ENCODE results near the gene OTUD3.
A peak's percentile ranks its signal among the peaks of the same experiment; 100 is the strongest.
"Not testable (repeated sequence)": the region's sequence is repeated elsewhere in the genome, so short reads cannot be mapped to it uniquely, and the experiment has no call there.

Gene OTUD3, protein sequence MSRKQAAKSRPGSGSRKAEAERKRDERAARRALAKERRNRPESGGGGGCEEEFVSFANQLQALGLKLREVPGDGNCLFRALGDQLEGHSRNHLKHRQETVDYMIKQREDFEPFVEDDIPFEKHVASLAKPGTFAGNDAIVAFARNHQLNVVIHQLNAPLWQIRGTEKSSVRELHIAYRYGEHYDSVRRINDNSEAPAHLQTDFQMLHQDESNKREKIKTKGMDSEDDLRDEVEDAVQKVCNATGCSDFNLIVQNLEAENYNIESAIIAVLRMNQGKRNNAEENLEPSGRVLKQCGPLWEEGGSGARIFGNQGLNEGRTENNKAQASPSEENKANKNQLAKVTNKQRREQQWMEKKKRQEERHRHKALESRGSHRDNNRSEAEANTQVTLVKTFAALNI

DNA sequence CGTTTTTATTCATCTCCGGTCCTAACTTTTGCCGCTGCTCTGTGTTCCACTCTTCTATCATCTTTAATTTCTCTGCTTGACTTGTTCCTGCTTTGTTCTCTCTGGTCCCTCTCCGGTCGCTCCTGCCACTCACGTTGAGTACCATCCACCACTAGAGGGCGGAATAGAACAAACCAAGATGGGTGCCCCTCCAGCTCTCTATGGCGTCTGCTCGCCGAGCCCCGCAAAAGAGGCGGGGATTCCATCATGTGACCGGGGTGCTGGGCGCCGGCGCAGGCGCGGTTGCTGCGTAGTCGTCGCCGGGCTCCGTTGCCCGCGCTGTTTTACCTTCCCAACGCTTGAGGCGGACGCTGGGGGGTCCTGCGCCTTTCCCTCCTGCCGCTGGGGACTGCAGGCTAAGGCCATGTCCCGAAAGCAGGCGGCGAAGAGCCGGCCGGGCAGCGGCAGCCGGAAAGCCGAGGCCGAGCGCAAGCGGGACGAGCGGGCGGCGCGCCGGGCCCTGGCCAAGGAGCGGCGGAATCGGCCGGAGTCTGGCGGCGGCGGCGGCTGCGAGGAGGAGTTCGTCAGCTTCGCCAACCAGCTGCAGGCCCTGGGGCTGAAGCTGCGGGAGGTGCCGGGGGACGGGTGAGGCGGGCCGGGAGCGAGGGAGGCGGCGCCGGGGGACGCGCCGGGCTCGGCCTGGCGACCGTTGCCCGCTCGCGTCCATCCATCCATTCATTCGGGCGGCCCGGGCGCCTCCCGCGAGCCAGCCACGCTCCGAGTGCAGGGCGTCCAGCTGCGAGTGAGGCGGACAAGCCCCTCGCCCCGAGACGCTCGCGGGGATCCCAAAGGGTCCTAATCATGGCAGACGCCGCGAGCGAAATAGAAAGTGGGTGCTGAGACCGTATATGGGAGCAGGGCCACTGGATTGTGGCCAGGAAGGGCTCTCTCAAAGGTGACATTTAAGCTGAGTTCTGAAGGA lies at the start of gene OTUD3:
Gene OTUD3, plus strand, starts transcription at position 285 of the 961 bp plus-strand sequence. Its CDS starts 119 bp downstream, at position 404.
- Mint-ChIP-seq H3K4me1 (peaks cover 31% of the 10 kb centered on the region), H3K27ac (peak within 1 kb of the TSS; percentile 70), H3K36me3 (no peaks in the 10 kb centered on the region), H3K4me3 (peak within 1 kb of the TSS; percentile 84), H3K9me3 (no peaks in the 10 kb centered on the region)
- DNase-seq (ENCODE audit: low spot score in 2 of 2) (peak; percentile 87 to 97), ATAC-seq (peak; percentile 97)

DNA sequence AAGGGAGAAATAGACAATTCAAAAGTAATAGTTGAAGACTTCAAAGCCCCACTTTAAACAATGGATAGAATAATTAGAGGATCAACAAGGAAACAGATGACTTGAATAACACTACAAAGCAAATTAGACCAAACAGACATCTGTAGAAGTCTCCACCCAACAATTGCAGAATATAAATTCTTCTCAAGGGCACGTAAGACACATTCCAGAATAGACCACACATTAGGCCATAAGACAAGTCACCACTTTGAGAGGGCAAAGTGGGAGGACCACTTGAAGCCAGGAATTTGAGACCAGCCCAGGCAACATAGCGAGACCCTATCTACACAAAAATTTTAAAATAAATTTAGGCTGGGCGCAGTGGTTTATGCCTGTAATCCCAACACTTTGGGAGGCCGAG lies 46.6 kb upstream of the OTUD3 start:
- no peaks in the 10 kb centered on the region for H3K4me1 Mint-ChIP-seq
- no peak overlapping the region for H3K4me3 Mint-ChIP-seq
- no peaks in the 10 kb centered on the region for H3K9me3 Mint-ChIP-seq
- no peaks in the 10 kb centered on the region for H3K36me3 Mint-ChIP-seq
- no peak for DNase-seq (ENCODE audit: low spot score in 2 of 2)
- H3K27ac Mint-ChIP-seq = no peak overlapping the region
- ATAC-seq = no peak

DNA sequence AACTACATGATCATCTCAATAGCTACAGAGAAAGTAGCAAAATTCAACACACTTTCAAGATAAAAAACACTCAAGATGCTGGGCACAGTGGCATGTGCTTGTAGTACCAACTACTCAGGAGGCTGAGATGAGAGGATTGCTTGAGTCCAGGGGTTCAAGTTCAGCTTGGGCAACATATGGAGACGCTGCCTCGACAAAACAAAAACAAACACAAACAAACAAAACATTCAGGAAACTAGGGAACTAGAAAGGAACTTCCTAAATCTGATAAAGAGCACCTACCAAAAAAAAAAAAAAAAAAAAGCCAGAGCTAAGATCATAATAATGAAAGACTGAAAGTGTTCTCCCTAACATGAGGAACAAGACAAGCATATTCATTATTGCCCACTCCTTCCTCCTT lies 44.3 kb upstream of the OTUD3 start:
- ATAC-seq (no peak), DNase-seq (ENCODE audit: low spot score in 2 of 2) (no peak)
- Mint-ChIP-seq H3K4me3 (no peak overlapping the region), H3K27ac (no peak overlapping the region), H3K36me3 (no peaks in the 10 kb centered on the region), H3K4me1 (no peaks in the 10 kb centered on the region), H3K9me3 (no peaks in the 10 kb centered on the region)

DNA sequence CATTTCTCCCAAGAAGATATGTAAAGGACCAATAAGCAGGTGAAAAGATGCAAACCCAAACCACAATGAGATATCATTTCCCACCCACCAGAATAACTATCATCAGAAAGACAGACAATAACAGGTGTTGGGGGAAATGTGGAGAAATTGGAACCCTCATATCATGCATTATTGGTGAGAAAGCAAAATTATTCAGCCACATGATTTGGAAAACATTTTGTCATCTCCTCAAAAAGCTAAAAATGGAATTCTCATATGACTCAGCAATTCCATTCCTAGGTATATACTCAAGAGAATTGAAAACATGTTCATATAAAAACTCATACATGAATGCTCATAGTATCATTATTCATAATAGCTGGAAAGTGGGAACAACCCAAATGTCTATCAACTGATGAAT lies 42.0 kb upstream of the OTUD3 start:
- Mint-ChIP-seq H3K4me1 (no peaks in the 10 kb centered on the region), H3K36me3 (no peaks in the 10 kb centered on the region), H3K27ac (no peak overlapping the region), H3K4me3 (no peak overlapping the region), H3K9me3 (no peaks in the 10 kb centered on the region)
- ATAC-seq = no peak
- DNase-seq (ENCODE audit: low spot score in 2 of 2) = no peak

DNA sequence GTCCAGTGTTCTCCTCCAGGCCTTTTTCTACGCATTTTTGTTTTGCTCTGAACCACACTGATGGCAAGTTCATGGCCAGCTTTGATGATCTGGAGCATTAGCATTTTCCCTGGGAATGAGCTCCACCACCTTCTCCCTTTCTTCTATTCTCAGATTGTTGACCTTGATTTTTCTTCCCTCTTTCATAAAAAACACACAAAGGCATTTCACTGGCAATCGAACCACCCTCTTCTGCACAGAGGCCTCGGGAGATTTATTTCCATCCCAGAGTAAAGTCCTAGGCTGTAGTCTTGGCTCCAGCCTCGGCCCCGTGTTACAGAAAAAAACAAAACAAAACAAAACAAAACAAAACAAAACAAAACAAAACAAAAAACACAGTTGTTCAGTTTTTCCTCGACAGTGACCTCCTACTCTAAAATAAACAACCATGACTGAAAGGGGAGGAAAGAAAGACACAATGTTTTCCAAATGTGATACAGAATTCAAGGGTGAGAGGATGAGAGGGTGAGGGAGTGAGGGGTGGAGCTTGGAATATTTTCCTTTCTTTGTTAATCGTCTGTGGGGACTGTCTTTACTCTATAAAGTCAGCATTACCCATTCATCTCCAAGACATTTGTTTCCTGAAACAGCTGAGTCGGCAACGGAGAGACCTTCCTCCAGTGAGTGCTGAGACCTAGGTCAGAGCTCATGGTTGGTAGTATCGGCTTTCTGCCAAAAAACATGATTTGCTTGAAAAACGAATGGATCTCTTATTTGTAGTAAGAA lies 37.3 kb upstream of the OTUD3 start:
- DNase-seq (ENCODE audit: low spot score in 2 of 2) (no peak), ATAC-seq (no peak)
- Mint-ChIP-seq H3K36me3 (no peaks in the 10 kb centered on the region), H3K4me1 (no peaks in the 10 kb centered on the region), H3K9me3 (no peaks in the 10 kb centered on the region), H3K27ac (no peak overlapping the region), H3K4me3 (no peak overlapping the region)

DNA sequence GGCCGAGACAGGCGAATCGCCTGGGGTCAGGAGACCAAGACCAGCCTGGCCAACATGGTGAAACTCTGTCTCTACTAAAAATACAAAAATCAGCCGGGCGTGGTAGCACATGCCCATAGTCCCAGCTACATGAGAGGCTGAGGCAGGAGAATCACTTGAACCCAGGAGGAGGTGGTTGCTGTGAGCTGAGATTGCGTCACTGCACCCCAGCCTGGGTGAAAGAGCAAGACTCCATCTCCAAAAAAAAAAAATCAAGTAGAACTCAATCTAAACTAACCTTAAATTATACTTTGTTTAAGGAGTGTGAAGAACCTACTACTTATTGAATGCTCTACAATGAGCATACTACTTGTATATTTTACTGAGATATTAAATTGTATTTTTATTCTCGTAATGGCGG lies 36.6 kb upstream of the OTUD3 start:
- Mint-ChIP-seq H3K4me1 (no peaks in the 10 kb centered on the region), H3K4me3 (no peak overlapping the region), H3K36me3 (no peaks in the 10 kb centered on the region), H3K27ac (no peak overlapping the region), H3K9me3 (no peaks in the 10 kb centered on the region)
- DNase-seq (ENCODE audit: low spot score in 2 of 2) = no peak
- no peak for ATAC-seq

DNA sequence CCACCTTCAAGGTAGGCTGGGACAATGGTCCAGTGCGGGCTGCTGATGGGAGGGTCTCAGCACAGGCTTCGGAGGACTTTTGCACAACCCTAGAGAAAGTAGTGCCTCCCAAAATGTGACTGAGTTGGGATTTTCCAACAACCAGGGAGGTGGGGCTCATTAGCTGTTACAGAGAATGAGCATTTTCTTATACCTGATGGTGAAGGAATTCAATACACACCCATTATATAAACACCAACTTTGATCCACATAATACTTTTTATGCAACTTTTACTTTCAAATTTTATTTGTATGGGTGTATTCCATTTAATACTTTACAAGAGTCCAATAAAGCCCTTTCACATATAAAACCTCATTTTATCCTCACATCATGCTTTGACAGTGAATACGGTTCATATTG lies 35.9 kb upstream of the OTUD3 start:
- H3K27ac Mint-ChIP-seq = no peak overlapping the region
- ATAC-seq (no peak), DNase-seq (ENCODE audit: low spot score in 2 of 2) (no peak)
- H3K9me3 Mint-ChIP-seq = no peaks in the 10 kb centered on the region
- H3K4me3 Mint-ChIP-seq = no peak overlapping the region
- H3K36me3 Mint-ChIP-seq = no peaks in the 10 kb centered on the region
- H3K4me1 Mint-ChIP-seq = no peaks in the 10 kb centered on the region

DNA sequence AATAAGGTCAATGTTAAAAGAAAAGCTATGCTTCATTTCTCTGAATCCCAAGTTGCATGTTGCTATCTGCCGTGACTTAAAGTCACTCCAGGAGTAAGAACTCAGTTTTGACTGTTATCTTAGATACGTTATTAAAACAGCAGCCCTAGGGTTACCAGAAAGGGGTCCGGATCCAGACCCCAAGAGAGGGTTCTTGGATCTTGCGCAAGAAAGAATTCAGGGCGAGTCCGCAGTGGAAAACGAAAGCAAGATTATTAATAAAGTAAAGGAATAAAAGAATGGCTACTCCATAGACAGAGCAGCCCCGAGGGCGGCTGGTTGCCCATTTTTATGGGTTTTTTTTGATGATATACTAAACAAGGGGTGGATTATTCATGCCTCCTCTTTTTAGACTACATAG lies 34.9 kb upstream of the OTUD3 start:
- DNase-seq (ENCODE audit: low spot score in 2 of 2); H3K36me3 Mint-ChIP-seq; H3K4me1 Mint-ChIP-seq; H3K4me3 Mint-ChIP-seq; H3K27ac Mint-ChIP-seq; ATAC-seq; H3K9me3 Mint-ChIP-seq: not testable (repeated sequence)

DNA sequence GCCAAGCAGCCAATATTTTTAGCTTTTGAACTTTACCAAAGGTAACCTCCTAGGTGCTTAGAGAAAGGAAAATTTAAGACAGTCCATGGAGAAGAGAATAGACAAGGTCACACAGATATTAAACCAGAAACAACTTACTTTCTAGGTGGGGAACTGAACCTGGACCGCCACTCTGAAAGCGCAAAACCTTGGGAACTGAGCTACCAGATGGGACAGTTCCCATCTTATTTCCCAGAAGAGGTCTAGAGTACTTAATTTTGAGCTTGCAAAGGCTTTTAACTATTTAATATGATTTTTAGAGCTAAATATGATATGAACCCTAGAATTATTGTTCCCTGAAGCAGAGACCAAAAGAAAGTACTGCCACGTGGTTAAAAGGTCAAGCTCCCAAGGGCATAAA lies 32.9 kb upstream of the OTUD3 start:
- DNase-seq (ENCODE audit: low spot score in 2 of 2); H3K27ac Mint-ChIP-seq; H3K36me3 Mint-ChIP-seq; H3K4me3 Mint-ChIP-seq; H3K9me3 Mint-ChIP-seq; H3K4me1 Mint-ChIP-seq; ATAC-seq: not testable (repeated sequence)

DNA sequence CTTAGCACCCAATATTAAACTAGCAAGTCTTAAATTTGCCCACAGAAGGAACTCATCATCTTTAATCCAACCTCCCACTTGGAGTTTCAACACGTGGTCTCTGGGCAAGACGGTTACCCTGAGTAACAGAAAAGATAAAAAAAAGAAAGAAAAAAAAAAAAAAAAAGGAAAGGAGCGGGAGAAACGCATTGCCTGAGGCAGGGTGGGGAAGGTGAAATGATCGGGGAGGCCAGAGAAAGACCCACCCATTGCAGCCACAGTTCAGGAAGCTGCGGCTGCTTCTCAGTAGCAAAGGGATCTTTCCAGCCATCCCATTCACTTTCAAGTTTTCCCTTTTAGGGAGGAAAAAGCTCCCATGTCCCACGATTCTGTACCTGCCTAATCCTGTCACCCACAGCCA lies 32.0 kb upstream of the OTUD3 start:
- no peak overlapping the region for H3K27ac Mint-ChIP-seq
- no peaks in the 10 kb centered on the region for H3K9me3 Mint-ChIP-seq
- ATAC-seq = no peak
- H3K36me3 Mint-ChIP-seq = no peaks in the 10 kb centered on the region
- no peak overlapping the region for H3K4me3 Mint-ChIP-seq
- H3K4me1 Mint-ChIP-seq = no peaks in the 10 kb centered on the region
- no peak for DNase-seq (ENCODE audit: low spot score in 2 of 2)

DNA sequence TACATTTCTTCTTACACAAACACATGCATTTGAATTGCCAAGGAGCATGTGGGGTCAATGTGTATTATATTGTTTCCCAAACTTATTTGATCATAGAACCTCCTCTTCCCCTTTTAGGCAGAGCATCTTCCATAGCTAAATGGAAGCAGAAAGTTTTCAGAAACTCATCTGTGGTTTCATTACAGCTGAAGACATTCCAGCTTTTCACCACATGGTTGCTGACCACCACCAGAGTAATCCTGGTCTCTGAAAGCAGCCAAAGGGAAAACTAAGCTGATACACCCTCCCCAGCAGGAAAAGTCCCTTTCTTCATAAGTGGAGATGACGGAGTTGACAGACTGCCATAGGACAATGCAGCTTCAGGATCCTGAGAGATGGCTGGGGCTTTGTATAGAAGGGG lies 30.2 kb upstream of the OTUD3 start:
- DNase-seq (ENCODE audit: low spot score in 2 of 2) = no peak
- H3K27ac Mint-ChIP-seq = no peak overlapping the region
- no peaks in the 10 kb centered on the region for H3K4me1 Mint-ChIP-seq
- H3K36me3 Mint-ChIP-seq = no peaks in the 10 kb centered on the region
- H3K9me3 Mint-ChIP-seq = no peaks in the 10 kb centered on the region
- no peak overlapping the region for H3K4me3 Mint-ChIP-seq
- no peak for ATAC-seq

DNA sequence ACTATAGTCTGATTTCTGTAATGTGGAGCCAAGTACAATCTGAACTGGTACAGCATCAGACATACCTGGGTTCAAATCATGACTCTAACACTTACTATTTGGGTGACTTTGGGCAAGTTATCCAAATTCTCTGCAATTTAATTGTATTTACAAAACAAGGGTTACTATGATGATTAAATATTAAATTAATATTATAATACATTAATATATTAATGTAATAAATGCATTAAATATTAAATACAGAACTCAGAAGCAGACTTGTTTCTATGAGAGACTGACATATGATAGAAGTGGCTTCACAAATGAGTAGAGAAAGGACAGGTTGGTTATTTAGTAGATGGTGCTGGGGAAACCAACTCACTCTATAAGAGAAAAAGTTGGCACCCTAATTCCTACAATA lies 27.3 kb upstream of the OTUD3 start:
- Mint-ChIP-seq H3K4me1 (no peaks in the 10 kb centered on the region), H3K9me3 (no peaks in the 10 kb centered on the region), H3K27ac (no peak overlapping the region), H3K4me3 (no peak overlapping the region), H3K36me3 (no peaks in the 10 kb centered on the region)
- no peak for DNase-seq (ENCODE audit: low spot score in 2 of 2)
- no peak for ATAC-seq

DNA sequence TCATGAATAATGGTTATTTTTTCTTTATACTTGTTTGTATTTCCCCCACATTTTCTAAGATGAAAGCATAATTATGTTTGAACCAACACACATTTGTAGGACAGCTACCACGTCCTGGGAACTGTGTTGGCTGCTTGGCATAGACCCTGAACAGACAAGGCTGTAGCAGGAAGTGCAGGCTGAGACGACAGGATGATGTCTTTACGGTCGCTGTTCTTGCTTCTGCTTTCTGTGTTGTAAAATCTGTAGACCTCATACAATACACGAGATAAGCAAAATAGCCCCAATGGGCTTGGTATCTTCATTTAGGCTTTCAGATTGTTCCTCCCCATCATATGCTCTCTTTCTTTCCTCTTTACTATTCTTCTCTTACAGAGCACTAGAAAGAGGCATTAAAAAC lies 23.3 kb upstream of the OTUD3 start:
- no peaks in the 10 kb centered on the region for H3K36me3 Mint-ChIP-seq
- H3K27ac Mint-ChIP-seq = no peak overlapping the region
- H3K4me3 Mint-ChIP-seq = no peak overlapping the region
- H3K9me3 Mint-ChIP-seq = peaks cover 5% of the 10 kb centered on the region
- DNase-seq (ENCODE audit: low spot score in 2 of 2) (no peak), ATAC-seq (no peak)
- no peaks in the 10 kb centered on the region for H3K4me1 Mint-ChIP-seq

DNA sequence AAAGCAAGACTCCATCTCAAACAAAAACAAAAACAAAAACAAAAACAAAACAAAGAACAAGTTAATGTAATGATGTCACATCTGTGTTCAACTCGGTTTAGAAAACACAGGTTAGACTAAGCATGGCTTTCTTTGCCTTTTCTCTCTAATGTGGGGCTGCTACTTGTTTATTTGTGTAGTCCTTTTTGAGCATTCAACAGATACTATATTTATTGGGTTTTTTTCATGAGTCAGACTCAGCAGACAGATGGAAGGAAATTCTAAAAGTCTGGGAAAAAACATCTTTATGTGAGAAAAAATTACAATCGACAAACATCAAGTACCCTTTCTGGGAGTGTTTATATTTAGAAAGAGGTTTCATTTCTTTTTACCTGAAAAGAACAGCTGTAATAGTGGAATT lies 22.3 kb upstream of the OTUD3 start:
- Mint-ChIP-seq H3K27ac (no peak overlapping the region), H3K9me3 (peaks cover 5% of the 10 kb centered on the region), H3K4me3 (no peak overlapping the region), H3K36me3 (no peaks in the 10 kb centered on the region), H3K4me1 (no peaks in the 10 kb centered on the region)
- ATAC-seq (no peak), DNase-seq (ENCODE audit: low spot score in 2 of 2) (no peak)

DNA sequence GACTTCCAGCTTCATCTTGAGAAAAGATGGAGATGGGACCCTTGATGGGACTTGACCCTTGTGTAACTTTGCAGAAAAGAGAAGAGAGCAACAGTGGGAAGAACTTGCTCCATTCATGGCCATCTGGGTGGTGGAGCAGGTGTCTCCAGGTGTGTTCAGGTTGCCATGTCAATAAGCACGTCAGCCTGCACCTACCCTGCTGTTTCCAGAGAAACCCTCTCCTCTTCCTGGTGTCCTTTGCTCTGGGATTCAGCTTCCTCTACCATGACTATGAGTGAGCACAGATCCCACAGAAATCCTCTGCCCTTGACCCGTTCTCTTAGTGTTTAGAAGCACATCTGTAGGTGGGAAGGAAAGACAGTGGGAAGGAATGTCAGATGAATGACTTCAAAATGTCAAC lies 21.8 kb upstream of the OTUD3 start:
- H3K4me1 Mint-ChIP-seq = no peaks in the 10 kb centered on the region
- no peak for ATAC-seq
- H3K4me3 Mint-ChIP-seq = no peak overlapping the region
- no peak overlapping the region for H3K27ac Mint-ChIP-seq
- no peaks in the 10 kb centered on the region for H3K36me3 Mint-ChIP-seq
- no peak for DNase-seq (ENCODE audit: low spot score in 2 of 2)
- peaks cover 5% of the 10 kb centered on the region for H3K9me3 Mint-ChIP-seq
